ENCODE results near the gene PCED1A. TPM values are rescaled to one million over a fixed set of nuclear protein-coding genes. Genes with fewer than 3 reads are reported as not detected.
A peak's percentile ranks its signal among the peaks of the same experiment; 100 is the strongest.

PCED1A gene
- total and polyA plus RNA-seq, 2 of the 13 experiments (the other 11 are each of a cell fraction or from before 2014, with no cell fraction given) = 40.1 to 84.2 TPM

DNA sequence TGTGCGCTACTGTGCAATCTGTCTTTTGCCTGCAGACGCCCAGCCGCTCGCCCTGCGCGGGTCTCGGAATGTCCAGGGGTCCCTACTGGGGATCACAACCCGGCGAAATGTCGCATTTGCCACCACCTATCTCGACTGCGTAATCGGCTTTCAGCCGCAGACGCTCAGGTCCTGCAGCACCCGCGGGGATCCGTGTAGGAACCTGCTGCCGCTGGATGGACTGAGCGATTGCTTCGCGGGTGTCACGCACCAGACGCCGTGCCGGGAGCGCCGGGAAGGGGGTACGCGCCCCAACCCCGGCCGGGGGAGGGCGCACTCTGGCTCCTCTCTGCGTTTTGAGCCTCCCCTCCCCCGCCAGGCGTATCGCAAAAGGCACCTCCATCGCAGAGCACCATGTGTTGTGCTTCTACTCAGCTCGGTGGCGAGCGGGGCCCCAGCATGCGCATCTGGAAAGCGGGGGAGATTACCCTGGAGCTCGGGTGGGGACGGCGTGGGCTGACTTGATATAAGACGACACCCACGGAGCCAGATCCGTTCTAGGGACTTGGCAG lies 32.1 kb upstream of the PCED1A start (continued):
- TF ChIP-seq, protein P1, sequence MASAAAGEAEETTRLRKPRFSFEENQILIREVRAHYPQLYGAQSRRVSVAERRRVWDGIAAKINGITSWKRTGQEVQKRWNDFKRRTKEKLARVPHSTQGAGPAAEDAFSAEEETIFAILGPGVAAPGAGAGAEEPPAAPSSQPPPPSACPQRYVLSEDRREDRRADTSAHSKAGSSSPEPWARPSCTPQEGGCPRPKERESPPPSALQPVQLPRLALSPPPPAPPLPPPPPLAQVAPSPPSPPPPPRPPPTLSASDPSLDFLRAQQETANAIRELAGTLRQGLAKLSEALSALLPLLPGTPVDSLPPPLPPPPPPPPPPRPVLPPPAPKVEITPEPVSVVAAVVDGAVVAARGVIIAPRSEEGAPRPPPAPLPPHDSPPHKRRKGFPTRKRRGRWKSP (CRISPR knock-in tag; IDR thresholded peaks at IDR 0.05) = peak; percentile 98
- no peak for TF ChIP-seq TCF12 (IDR thresholded peaks at IDR 0.05)
- TF ChIP-seq TCF12 (CRISPR knock-in tag; IDR thresholded peaks at IDR 0.05) = 0 out of 2 replicates have a peak, but pooled peaks have one; percentile 49
- peak; percentile 77; the same call in 1 of the 2 replicates for TF ChIP-seq ZNF446 (CRISPR knock-in tag; IDR thresholded peaks at IDR 0.05)
- no peak for TF ChIP-seq ZNF644 (CRISPR knock-in tag; IDR thresholded peaks at IDR 0.05; ENCODE audit: low read depth)
- TF ChIP-seq, protein P2, sequence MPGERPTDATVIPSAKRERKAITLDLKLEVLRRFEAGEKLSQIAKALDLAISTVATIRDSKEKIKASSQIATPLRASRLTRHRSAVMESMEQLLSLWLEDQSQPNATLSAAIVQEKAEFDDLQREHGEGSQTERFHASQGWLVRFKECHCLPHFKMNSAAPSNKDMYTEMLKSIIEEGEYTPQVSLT (CRISPR knock-in tag; IDR thresholded peaks at IDR 0.05; ENCODE audit: borderline replicate concordance, low read depth) = peak; percentile 18
- no peak; the same call in none of the 2 replicates for TF ChIP-seq MEIS1 (CRISPR knock-in tag; IDR thresholded peaks at IDR 0.05; ENCODE audit: borderline replicate concordance)
- no peak for TF ChIP-seq REXO4 (CRISPR knock-in tag; IDR thresholded peaks at IDR 0.05; ENCODE audit: borderline replicate concordance)
- TF ChIP-seq PITX1 (CRISPR knock-in tag; IDR thresholded peaks at IDR 0.05) = peak; percentile 79; the same call in 1 of the 2 replicates
- peak; percentile 58 for TF ChIP-seq ATF7-NPFF (CRISPR knock-in tag; IDR thresholded peaks at IDR 0.05; ENCODE audit: low read depth)
- no peak for TF ChIP-seq RFXAP (CRISPR knock-in tag; IDR thresholded peaks at IDR 0.05; ENCODE audit: borderline replicate concordance)
- TF ChIP-seq CHD4 (IDR thresholded peaks at IDR 0.05; ENCODE audit: borderline replicate concordance, low read length) = no peak
- peak; percentile 19; the same call in 1 of the 2 replicates for TF ChIP-seq ZNF501 (CRISPR knock-in tag; IDR thresholded peaks at IDR 0.05)
- TF ChIP-seq, protein P3, sequence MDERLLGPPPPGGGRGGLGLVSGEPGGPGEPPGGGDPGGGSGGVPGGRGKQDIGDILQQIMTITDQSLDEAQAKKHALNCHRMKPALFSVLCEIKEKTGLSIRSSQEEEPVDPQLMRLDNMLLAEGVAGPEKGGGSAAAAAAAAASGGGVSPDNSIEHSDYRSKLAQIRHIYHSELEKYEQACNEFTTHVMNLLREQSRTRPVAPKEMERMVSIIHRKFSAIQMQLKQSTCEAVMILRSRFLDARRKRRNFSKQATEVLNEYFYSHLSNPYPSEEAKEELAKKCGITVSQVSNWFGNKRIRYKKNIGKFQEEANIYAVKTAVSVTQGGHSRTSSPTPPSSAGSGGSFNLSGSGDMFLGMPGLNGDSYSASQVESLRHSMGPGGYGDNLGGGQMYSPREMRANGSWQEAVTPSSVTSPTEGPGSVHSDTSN (CRISPR knock-in tag; IDR thresholded peaks at IDR 0.05) = no peak
- TF ChIP-seq, protein P4, sequence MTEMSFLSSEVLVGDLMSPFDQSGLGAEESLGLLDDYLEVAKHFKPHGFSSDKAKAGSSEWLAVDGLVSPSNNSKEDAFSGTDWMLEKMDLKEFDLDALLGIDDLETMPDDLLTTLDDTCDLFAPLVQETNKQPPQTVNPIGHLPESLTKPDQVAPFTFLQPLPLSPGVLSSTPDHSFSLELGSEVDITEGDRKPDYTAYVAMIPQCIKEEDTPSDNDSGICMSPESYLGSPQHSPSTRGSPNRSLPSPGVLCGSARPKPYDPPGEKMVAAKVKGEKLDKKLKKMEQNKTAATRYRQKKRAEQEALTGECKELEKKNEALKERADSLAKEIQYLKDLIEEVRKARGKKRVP (CRISPR knock-in tag; IDR thresholded peaks at IDR 0.05) = peak in 1 of 2 experiments; percentile 69; a peak in 2 of 4 replicates
- TF ChIP-seq SNAI1 (CRISPR knock-in tag; IDR thresholded peaks at IDR 0.05; ENCODE audit: borderline replicate concordance) = 0 out of 2 replicates have a peak, but pooled peaks have one; percentile 30
- TF ChIP-seq, protein P5, sequence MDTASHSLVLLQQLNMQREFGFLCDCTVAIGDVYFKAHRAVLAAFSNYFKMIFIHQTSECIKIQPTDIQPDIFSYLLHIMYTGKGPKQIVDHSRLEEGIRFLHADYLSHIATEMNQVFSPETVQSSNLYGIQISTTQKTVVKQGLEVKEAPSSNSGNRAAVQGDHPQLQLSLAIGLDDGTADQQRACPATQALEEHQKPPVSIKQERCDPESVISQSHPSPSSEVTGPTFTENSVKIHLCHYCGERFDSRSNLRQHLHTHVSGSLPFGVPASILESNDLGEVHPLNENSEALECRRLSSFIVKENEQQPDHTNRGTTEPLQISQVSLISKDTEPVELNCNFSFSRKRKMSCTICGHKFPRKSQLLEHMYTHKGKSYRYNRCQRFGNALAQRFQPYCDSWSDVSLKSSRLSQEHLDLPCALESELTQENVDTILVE (CRISPR knock-in tag; IDR thresholded peaks at IDR 0.05) = 0 out of 2 replicates have a peak, but pooled peaks have one; percentile 48
- peak; percentile 48; the same call in 1 of the 2 replicates for TF ChIP-seq MED1 (CRISPR knock-in tag; IDR thresholded peaks at IDR 0.05)
- TF ChIP-seq, protein P6, sequence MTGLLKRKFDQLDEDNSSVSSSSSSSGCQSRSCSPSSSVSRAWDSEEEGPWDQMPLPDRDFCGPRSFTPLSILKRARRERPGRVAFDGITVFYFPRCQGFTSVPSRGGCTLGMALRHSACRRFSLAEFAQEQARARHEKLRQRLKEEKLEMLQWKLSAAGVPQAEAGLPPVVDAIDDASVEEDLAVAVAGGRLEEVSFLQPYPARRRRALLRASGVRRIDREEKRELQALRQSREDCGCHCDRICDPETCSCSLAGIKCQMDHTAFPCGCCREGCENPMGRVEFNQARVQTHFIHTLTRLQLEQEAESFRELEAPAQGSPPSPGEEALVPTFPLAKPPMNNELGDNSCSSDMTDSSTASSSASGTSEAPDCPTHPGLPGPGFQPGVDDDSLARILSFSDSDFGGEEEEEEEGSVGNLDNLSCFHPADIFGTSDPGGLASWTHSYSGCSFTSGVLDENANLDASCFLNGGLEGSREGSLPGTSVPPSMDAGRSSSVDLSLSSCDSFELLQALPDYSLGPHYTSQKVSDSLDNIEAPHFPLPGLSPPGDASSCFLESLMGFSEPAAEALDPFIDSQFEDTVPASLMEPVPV (CRISPR knock-in tag; IDR thresholded peaks at IDR 0.05) = peak; percentile 9; the same call in 1 of the 2 replicates
- TF ChIP-seq, protein P7, sequence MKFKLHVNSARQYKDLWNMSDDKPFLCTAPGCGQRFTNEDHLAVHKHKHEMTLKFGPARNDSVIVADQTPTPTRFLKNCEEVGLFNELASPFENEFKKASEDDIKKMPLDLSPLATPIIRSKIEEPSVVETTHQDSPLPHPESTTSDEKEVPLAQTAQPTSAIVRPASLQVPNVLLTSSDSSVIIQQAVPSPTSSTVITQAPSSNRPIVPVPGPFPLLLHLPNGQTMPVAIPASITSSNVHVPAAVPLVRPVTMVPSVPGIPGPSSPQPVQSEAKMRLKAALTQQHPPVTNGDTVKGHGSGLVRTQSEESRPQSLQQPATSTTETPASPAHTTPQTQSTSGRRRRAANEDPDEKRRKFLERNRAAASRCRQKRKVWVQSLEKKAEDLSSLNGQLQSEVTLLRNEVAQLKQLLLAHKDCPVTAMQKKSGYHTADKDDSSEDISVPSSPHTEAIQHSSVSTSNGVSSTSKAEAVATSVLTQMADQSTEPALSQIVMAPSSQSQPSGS (CRISPR knock-in tag; IDR thresholded peaks at IDR 0.05) = peak; percentile 63; the same call in 1 of the 2 replicates
- TF ChIP-seq ZNF589 (CRISPR knock-in tag; conservative IDR thresholded peaks at IDR 0.05) = peak; percentile 86

Data from HepG2 (cell line).